ENCODE data around the gene GABBR2. TPM values are rescaled to one million over a fixed set of nuclear protein-coding genes. Genes with fewer than 3 reads are reported as not detected.

GABBR2 gene
- total and polyA plus RNA-seq, 2 experiments from 2014 or later = 0.89 to 1.3 TPM

- no peaks in the 10 kb centered on the region; the same call in 1 of the 2 replicates for H3K4me1 ChIP-seq (ENCODE audit: insufficient read depth)
- H3K4me3 ChIP-seq = no peak overlapping the region
- H3K9me2 ChIP-seq (ENCODE audit: insufficient read depth) = no peaks in the 10 kb centered on the region
- no peaks in the 10 kb centered on the region for H4K20me1 ChIP-seq (replicated peaks; ENCODE audit: insufficient read depth)
- no peaks in the 10 kb centered on the region for H3F3A ChIP-seq (replicated peaks; ENCODE audit: low read depth)
- no peaks in the 10 kb centered on the region for H3K36me3 Mint-ChIP-seq (ENCODE audit: low read depth)
- peaks cover 8% of the 10 kb centered on the region for H3K27me3 Mint-ChIP-seq (ENCODE audit: insufficient read depth, low read depth, poor library complexity)
- H3K4me1 Mint-ChIP-seq = no peaks in the 10 kb centered on the region
- no peaks in the 10 kb centered on the region for H3K79me2 ChIP-seq (replicated peaks; ENCODE audit: insufficient read depth)
- no peaks in the 10 kb centered on the region for H3K36me3 ChIP-seq (ENCODE audit: insufficient read depth)
- H3K9me3 Mint-ChIP-seq = no peaks in the 10 kb centered on the region
- DNase-seq (ENCODE audit: low spot score) (no peak), ATAC-seq (no peak)
- H3K27me3 ChIP-seq (ENCODE audit: insufficient read depth) = no peaks in the 10 kb centered on the region
- H3K4me2 ChIP-seq = no peak overlapping the region
- no peak overlapping the region for H3K27ac ChIP-seq (ENCODE audit: low read depth)
- no peak overlapping the region for H2AFZ ChIP-seq
- H3K4me3 Mint-ChIP-seq = no peak overlapping the region
- no peak overlapping the region for H3K27ac Mint-ChIP-seq
- TF ChIP-seq EZH2phosphoT487 (IDR thresholded peaks at IDR 0.05; ENCODE audit: unreplicated experiment) (no peak), POLR2AphosphoS5 (IDR thresholded peaks at IDR 0.05; ENCODE audit: low read depth) (no peak), NANOG (IDR thresholded peaks at IDR 0.05; ENCODE audit: borderline replicate concordance) (no peak), EZH2 (IDR thresholded peaks at IDR 0.05; ENCODE audit: low read depth, unreplicated experiment) (no peak), STAT1 (IDR thresholded peaks at IDR 0.05; ENCODE audit: unreplicated experiment) (no peak), ZNF114 (CRISPR knock-in tag; IDR thresholded peaks at IDR 0.05) (no peak), ZNF331 (CRISPR knock-in tag; IDR thresholded peaks at IDR 0.05; ENCODE audit: low read depth) (no peak), CTCF (conservative IDR thresholded peaks at IDR 0.05; ENCODE audit: low read depth in 2 of 2) (no peak), CREB1 (CRISPR knock-in tag; IDR thresholded peaks at IDR 0.05; ENCODE audit: low read depth) (no peak), REST (IDR thresholded peaks at IDR 0.05; ENCODE audit: unreplicated experiment) (no peak), JUNB (IDR thresholded peaks at IDR 0.05; ENCODE audit: unreplicated experiment) (no peak)
- TF ChIP-seq, protein P1, sequence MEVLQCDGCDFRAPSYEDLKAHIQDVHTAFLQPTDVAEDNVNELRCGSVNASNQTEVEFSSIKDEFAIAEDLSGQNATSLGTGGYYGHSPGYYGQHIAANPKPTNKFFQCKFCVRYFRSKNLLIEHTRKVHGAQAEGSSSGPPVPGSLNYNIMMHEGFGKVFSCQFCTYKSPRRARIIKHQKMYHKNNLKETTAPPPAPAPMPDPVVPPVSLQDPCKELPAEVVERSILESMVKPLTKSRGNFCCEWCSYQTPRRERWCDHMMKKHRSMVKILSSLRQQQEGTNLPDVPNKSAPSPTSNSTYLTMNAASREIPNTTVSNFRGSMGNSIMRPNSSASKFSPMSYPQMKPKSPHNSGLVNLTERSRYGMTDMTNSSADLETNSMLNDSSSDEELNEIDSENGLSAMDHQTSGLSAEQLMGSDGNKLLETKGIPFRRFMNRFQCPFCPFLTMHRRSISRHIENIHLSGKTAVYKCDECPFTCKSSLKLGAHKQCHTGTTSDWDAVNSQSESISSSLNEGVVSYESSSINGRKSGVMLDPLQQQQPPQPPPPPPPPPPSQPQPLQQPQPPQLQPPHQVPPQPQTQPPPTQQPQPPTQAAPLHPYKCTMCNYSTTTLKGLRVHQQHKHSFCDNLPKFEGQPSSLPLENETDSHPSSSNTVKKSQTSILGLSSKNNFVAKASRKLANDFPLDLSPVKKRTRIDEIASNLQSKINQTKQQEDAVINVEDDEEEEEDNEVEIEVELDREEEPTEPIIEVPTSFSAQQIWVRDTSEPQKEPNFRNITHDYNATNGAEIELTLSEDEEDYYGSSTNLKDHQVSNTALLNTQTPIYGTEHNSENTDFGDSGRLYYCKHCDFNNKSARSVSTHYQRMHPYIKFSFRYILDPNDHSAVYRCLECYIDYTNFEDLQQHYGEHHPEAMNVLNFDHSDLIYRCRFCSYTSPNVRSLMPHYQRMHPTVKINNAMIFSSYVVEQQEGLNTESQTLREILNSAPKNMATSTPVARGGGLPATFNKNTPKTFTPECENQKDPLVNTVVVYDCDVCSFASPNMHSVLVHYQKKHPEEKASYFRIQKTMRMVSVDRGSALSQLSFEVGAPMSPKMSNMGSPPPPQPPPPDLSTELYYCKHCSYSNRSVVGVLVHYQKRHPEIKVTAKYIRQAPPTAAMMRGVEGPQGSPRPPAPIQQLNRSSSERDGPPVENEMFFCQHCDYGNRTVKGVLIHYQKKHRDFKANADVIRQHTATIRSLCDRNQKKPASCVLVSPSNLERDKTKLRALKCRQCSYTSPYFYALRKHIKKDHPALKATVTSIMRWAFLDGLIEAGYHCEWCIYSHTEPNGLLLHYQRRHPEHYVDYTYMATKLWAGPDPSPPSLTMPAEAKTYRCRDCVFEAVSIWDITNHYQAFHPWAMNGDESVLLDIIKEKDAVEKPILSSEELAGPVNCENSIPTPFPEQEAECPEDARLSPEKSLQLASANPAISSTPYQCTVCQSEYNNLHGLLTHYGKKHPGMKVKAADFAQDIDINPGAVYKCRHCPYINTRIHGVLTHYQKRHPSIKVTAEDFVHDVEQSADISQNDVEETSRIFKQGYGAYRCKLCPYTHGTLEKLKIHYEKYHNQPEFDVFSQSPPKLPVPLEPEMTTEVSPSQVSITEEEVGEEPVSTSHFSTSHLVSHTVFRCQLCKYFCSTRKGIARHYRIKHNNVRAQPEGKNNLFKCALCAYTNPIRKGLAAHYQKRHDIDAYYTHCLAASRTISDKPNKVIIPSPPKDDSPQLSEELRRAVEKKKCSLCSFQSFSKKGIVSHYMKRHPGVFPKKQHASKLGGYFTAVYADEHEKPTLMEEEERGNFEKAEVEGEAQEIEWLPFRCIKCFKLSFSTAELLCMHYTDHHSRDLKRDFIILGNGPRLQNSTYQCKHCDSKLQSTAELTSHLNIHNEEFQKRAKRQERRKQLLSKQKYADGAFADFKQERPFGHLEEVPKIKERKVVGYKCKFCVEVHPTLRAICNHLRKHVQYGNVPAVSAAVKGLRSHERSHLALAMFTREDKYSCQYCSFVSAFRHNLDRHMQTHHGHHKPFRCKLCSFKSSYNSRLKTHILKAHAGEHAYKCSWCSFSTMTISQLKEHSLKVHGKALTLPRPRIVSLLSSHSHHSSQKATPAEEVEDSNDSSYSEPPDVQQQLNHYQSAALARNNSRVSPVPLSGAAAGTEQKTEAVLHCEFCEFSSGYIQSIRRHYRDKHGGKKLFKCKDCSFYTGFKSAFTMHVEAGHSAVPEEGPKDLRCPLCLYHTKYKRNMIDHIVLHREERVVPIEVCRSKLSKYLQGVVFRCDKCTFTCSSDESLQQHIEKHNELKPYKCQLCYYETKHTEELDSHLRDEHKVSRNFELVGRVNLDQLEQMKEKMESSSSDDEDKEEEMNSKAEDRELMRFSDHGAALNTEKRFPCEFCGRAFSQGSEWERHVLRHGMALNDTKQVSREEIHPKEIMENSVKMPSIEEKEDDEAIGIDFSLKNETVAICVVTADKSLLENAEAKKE (CRISPR knock-in tag; IDR thresholded peaks at IDR 0.05) = no peak
- TF ChIP-seq, protein P2, sequence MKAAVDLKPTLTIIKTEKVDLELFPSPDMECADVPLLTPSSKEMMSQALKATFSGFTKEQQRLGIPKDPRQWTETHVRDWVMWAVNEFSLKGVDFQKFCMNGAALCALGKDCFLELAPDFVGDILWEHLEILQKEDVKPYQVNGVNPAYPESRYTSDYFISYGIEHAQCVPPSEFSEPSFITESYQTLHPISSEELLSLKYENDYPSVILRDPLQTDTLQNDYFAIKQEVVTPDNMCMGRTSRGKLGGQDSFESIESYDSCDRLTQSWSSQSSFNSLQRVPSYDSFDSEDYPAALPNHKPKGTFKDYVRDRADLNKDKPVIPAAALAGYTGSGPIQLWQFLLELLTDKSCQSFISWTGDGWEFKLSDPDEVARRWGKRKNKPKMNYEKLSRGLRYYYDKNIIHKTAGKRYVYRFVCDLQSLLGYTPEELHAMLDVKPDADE (IDR thresholded peaks at IDR 0.05) = no peak
Observed at GRCh38 chr9:98323051-98323830, 385.5 kb downstream of the GABBR2 start.

Data from GM23338 (cell line).